Small intestine (tissue), 7 donors: ENCODE measurements around the gene FAM162B. TPM values are rescaled to one million over a fixed set of nuclear protein-coding genes. Genes with fewer than 3 reads are reported as not detected.
A peak's percentile ranks its signal among the peaks of the same experiment; 100 is the strongest.

Experiments used
- DNase-seq, 2 donors: peaks; one replicate each; pipeline versions ENCODE4 v3.0.0 to v3.0.0-alpha.2; 2013
- FAIRE-seq: peaks from 2 replicates; lab custom pipeline; 2012; peaks lifted over from hg19 to GRCh38; lab: Jason Lieb, UNC
- H3K27ac ChIP-seq, 3 donors: one replicate each; pipeline ENCODE4 v1.5.1; 2013; ENCODE audit warnings: low read length in 2 of 3, mild to moderate bottlenecking in 2 of 3, control low read depth in 1 of 3, inconsistent platforms in 1 of 3, low read depth in 1 of 3, moderate library complexity in 1 of 3
- H3K27me3 ChIP-seq, 3 donors: one replicate each; pipeline ENCODE4 v1.6.1; 2013; ENCODE audit warnings: low read length in 3 of 3, inconsistent platforms in 1 of 3; ENCODE audit not compliant: control insufficient read depth in 3 of 3, insufficient read depth in 3 of 3
- H3K36me3 ChIP-seq, 3 donors: one replicate each; pipeline ENCODE4 v1.6.1; 2013; ENCODE audit warnings: low read length in 3 of 3, inconsistent platforms in 1 of 3, low read depth in 1 of 3, mild to moderate bottlenecking in 1 of 3, moderate library complexity in 1 of 3; ENCODE audit not compliant: control insufficient read depth in 3 of 3, insufficient read depth in 2 of 3
- H3K4me1 ChIP-seq, 3 donors: one replicate each; pipeline ENCODE4 v1.6.1; 2013; ENCODE audit warnings: low read length in 2 of 3, inconsistent platforms in 1 of 3, low read depth in 1 of 3, mild to moderate bottlenecking in 1 of 3, moderate library complexity in 1 of 3; ENCODE audit not compliant: control insufficient read depth in 3 of 3, insufficient read depth in 2 of 3
- H3K4me3 ChIP-seq, 3 donors: one replicate each; pipeline ENCODE4 v1.5.1; 2013; ENCODE audit warnings: low read length in 3 of 3, control low read depth in 1 of 3, inconsistent platforms in 1 of 3, low read depth in 1 of 3, mild to moderate bottlenecking in 1 of 3, moderate library complexity in 1 of 3
- H3K9me3 ChIP-seq, 2 donors: one replicate each; pipeline ENCODE4 v1.6.1; 2013; ENCODE audit warnings: low read depth in 1 of 2, low read length in 1 of 2; ENCODE audit not compliant: control insufficient read depth in 2 of 2, insufficient read depth in 1 of 2
- WGBS, 3 donors: extraction: QIAGEN DNeasy Blood & Tissue Kit; methylation state at CpG; one replicate each; pipeline ENCODE4 v1.1.7; 2013; 5-methylcytosine and 5-hydroxymethylcytosine counted together
- polyA plus RNA-seq, 4 donors: library from polyadenylated mRNA; stranded (reverse) in 3 of 4; unstranded in 1 of 4; fragments of 200-250 nt in 3 of 4; fragments of 120-200 nt in 1 of 4; gene quantifications; one replicate each; pipeline versions ENCODE4 v1.2.1 to v1.2.3, GENCODE V29; 2013
- donor health status: healthy with polysubstance abuse.
- donor health status: control.
- donor health status: control.
- donor health status: Bipolar disorder and iron deficiency.
- donor health status: healthy.

The FAM162B gene
- polyA plus RNA-seq, 4 donors = 0.30 to 1.6 (median 0.81) TPM; not detected in 1

DNA sequence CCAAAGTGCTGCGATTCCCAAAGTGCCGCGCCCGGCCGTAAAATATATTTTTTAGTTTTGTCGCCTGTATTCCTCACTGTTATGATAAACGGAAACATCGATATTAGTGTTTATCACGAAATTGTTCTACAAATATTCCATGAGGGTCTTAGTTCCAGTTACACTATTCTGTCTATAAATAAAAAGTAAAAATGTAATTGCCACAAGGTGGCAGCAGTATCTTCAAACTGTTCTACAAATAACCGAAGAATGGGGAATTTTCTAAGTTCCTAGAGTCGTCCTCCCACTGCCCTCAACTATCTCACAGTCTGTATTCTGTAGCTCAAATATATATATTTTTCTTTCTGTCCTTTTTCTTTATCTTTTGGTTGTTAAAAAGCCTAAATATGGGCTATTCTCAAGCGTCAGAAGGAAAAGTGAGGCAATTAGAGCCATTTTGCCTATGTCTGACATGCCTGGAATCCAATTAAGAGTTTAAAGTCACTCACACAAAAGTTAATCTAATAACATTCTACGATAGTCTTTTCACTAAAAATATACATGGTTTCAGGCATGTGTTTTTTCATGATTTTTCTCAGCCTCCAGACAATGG lies 14.2 kb upstream of the FAM162B start:
- no peak for FAIRE-seq

GRCh38 chr6:116773886-116774285 lies 8.4 kb upstream of the FAM162B start:
- Histone ChIP-seq H3K9me3 (no peaks in the 10 kb centered on the region), H3K27me3 (no peaks in the 10 kb centered on the region), H3K36me3 (no peaks in the 10 kb centered on the region), H3K4me1 (no peaks in the 10 kb centered on the region), H3K4me3 (no peak overlapping the region), H3K27ac (no peak overlapping the region)
- FAIRE-seq = no peak
- 68 to 75% (median 70%) methylated on average over 1 of the region's 1 CpG for WGBS, 3 donors
- DNase-seq = no peak

More for the DNA sequence above, 14.2 kb upstream of the FAM162B start:
- H3K27me3 ChIP-seq = no peaks in the 10 kb centered on the region
- no peaks in the 10 kb centered on the region for H3K9me3 ChIP-seq
- peak; percentile 21 to 47 for DNase-seq
- H3K36me3 ChIP-seq = no peaks in the 10 kb centered on the region
- H3K4me3 ChIP-seq = no peak overlapping the region
- no peak overlapping the region for H3K27ac ChIP-seq
- 34 to 40% (median 35%) methylated on average over 13 of the region's 13 CpGs for WGBS, 3 donors
- H3K4me1 ChIP-seq = no peaks in the 10 kb centered on the region

DNA sequence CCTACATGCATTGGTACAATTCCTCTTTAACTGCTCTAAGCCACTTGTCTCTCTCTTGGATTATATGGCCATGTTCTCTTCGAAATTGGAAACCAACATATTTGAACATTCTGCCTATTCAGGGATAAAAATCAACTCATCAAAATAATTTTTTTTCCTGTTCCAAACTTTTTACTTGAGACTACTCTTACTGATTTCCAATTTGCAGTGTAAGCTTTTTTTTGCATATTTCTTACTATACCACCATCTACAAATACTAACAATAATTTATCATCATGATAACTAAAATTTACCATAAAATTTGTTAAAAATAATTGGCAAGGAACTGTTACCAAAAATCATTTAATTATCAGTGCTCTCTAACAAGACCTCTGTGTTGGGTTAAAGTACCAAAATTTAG lies 6.9 kb upstream of the FAM162B start:
- no peak overlapping the region for H3K27ac ChIP-seq
- H3K4me3 ChIP-seq = no peak overlapping the region
- H3K4me1 ChIP-seq = no peaks in the 10 kb centered on the region
- no peak for FAIRE-seq
- H3K36me3 ChIP-seq = no peaks in the 10 kb centered on the region
- H3K9me3 ChIP-seq = no peaks in the 10 kb centered on the region
- WGBS, 3 donors = 73 to 91% (median 76%) methylated on average over 1 of the region's 1 CpG
- H3K27me3 ChIP-seq = no peaks in the 10 kb centered on the region
- DNase-seq = no peak

DNA sequence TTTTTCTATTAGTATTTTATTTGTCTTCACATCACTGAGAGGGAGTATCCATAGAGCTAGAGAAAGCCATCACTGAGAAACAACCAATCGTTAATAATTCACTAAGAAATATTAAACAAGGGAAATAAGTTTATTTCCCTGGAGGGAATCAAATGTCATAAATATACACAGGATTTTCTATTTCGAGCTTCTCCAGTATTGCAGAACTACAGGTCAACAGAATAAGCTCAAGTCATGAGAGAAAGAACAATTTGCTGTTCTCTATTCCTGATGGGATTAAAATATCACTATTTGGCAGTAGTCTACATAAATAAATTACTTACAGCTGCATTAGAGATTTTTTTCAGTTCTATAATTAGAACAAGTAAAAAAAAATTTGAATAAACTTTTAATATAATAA lies 2.2 kb upstream of the FAM162B start:
- no peaks in the 10 kb centered on the region for H3K36me3 ChIP-seq
- H3K4me3 ChIP-seq = no peak overlapping the region
- H3K4me1 ChIP-seq = no peaks in the 10 kb centered on the region
- no peak for FAIRE-seq
- no peak overlapping the region for H3K27ac ChIP-seq
- H3K27me3 ChIP-seq = peaks cover 6 to 28% (median 19%) of the 10 kb centered on the region in 3 donors
- WGBS, 3 donors = 58 to 73% (median 71%) methylated on average over 2 of the region's 2 CpGs
- no peak for DNase-seq
- H3K9me3 ChIP-seq = no peaks in the 10 kb centered on the region

- WGBS, 3 donors = 57 to 74% (median 59%) methylated on average over 5 of the region's 5 CpGs
- Histone ChIP-seq H3K9me3 (no peaks in the 10 kb centered on the region), H3K27ac (no peak overlapping the region), H3K4me3 (no peak overlapping the region), H3K36me3 (no peaks in the 10 kb centered on the region), H3K4me1 (no peaks in the 10 kb centered on the region), H3K27me3 (peaks cover 6 to 28% (median 19%) of the 10 kb centered on the region in 3 donors)
- FAIRE-seq = no peak
- DNase-seq = no peak
Observed at GRCh38 chr6:116766506-116767176, 1.1 kb upstream of the FAM162B start.

GRCh38 chr6:116764629-116764960 lies 924 bp downstream of the FAM162B start:
- FAIRE-seq (no peak), DNase-seq (no peak)
- Histone ChIP-seq H3K36me3 (no peaks in the 10 kb centered on the region), H3K27me3 (peaks cover 6 to 28% (median 19%) of the 10 kb centered on the region in 3 donors), H3K4me3 (peak overlapping the region in 2 of 3 donors; percentile 40 to 42), H3K27ac (no peak overlapping the region), H3K4me1 (no peaks in the 10 kb centered on the region), H3K9me3 (no peaks in the 10 kb centered on the region)
- WGBS, 3 donors = 27 to 35% (median 32%) methylated on average over 19 of the region's 19 CpGs

- H3K4me3 ChIP-seq = peak overlapping the region in 1 of 3 donors; percentile 42
- H3K27ac ChIP-seq = no peak overlapping the region
- FAIRE-seq (no peak), DNase-seq (no peak)
- WGBS, 3 donors = 80 to 83% (median 81%) methylated on average over 11 of the region's 11 CpGs
- H3K9me3 ChIP-seq = no peaks in the 10 kb centered on the region
- no peaks in the 10 kb centered on the region for H3K4me1 ChIP-seq
- no peaks in the 10 kb centered on the region for H3K36me3 ChIP-seq
- peaks cover 6 to 28% (median 19%) of the 10 kb centered on the region in 3 donors for H3K27me3 ChIP-seq
Observed at GRCh38 chr6:116763906-116764628, 1.5 kb downstream of the FAM162B start.

- H3K27ac ChIP-seq = no peak overlapping the region
- no peaks in the 10 kb centered on the region for H3K36me3 ChIP-seq
- peaks cover 6 to 28% (median 19%) of the 10 kb centered on the region in 3 donors for H3K27me3 ChIP-seq
- no peaks in the 10 kb centered on the region for H3K4me1 ChIP-seq
- no peaks in the 10 kb centered on the region for H3K9me3 ChIP-seq
- FAIRE-seq (no peak), DNase-seq (no peak)
- no peak overlapping the region for H3K4me3 ChIP-seq
Observed at GRCh38 chr6:116763048-116763447, 2.5 kb downstream of the FAM162B start.
